GM12873 (cell line): ENCODE measurements around the gene HERC4.

ENCODE experiments used
- TF ChIP-seq, protein P1 (sequence below): IDR thresholded peaks from 2 replicates; pipeline ENCODE4 v1.5.1; 2012; ENCODE audit warnings: low read depth, mild to moderate bottlenecking, moderate library complexity, low read length, control low read depth; ENCODE audit not compliant: insufficient read depth; ENCODE audit errors: missing control alignments

HERC4 gene

DNA sequence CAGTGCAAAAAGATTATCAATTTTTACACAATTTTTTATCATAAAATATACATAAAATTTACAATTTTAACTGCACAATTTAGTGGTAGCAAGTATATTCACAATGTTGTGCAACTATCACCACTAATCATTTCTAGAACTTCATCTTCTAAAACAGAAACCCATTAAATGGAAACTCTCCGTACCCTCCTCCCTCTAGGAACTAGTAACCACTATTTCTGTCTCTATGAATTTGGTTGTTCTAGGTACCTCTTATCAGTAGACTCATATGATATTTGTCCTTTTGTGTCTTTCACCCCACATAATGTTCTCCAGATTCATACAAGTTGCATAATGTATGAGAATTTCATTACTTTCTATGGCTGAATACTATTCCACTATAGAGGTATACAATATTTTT lies 73.5 kb downstream of the HERC4 start:
- TF ChIP-seq, protein P1, sequence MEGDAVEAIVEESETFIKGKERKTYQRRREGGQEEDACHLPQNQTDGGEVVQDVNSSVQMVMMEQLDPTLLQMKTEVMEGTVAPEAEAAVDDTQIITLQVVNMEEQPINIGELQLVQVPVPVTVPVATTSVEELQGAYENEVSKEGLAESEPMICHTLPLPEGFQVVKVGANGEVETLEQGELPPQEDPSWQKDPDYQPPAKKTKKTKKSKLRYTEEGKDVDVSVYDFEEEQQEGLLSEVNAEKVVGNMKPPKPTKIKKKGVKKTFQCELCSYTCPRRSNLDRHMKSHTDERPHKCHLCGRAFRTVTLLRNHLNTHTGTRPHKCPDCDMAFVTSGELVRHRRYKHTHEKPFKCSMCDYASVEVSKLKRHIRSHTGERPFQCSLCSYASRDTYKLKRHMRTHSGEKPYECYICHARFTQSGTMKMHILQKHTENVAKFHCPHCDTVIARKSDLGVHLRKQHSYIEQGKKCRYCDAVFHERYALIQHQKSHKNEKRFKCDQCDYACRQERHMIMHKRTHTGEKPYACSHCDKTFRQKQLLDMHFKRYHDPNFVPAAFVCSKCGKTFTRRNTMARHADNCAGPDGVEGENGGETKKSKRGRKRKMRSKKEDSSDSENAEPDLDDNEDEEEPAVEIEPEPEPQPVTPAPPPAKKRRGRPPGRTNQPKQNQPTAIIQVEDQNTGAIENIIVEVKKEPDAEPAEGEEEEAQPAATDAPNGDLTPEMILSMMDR: no peak

DNA sequence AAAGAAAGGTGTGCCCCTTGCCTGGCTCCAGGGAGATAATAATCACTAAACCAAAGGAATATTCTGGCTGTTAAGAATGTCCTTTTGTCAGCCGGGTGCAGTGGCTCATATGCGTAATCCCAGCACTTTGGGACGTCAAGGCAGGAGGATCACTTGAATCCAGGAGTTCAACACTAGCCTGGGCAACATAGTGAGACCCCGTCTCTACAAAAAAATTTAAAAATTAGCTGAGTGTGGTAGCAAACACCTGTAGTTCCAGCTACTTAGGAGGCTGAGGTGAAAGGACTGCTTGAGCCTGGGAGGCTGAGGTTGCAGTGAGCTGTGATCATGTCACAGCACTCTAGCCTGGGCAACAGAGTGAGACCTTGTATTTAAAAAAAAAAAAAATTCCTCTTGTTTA lies 74.1 kb downstream of the HERC4 start:
- TF ChIP-seq, protein P1: no peak

DNA sequence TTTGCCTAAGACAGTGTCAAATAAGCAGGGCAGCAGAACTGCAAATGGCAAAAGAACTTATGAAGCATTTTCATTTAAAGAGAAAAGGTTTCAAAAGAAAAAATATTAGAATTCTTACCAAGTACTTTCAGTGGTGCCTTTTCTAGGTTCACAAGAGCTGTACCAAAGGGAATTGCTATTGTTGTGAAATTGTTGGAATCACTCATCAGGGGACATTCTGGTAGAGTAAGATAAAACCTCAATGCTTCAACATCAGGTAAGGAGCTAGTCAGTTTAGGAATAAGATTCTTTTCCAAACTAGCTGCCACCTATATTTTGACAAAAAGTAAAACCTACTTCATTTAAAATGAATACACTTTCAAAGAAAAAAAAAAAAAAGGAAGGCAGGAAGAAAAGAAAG lies 85.0 kb downstream of the HERC4 start:
- TF ChIP-seq, protein P1: no peak

DNA sequence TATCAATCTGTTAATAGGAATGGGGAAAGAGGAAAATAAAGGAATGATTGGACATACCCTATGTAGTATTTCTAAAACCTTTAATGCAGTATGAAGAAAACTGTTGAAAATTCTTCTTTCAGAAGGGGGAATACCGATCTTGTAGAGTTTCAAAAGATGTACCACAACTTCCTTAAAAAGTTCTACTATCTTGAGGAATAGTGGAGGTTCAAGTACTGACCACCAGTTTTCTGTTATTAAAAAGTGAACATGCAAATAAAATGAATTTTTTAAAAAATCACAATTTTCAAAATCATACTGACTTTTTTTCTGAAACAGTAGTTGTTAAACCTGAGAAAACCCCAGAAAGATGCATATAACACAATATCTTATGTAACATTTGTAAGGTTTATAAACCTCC lies 86.5 kb downstream of the HERC4 start:
- TF ChIP-seq, protein P1: no peak

DNA sequence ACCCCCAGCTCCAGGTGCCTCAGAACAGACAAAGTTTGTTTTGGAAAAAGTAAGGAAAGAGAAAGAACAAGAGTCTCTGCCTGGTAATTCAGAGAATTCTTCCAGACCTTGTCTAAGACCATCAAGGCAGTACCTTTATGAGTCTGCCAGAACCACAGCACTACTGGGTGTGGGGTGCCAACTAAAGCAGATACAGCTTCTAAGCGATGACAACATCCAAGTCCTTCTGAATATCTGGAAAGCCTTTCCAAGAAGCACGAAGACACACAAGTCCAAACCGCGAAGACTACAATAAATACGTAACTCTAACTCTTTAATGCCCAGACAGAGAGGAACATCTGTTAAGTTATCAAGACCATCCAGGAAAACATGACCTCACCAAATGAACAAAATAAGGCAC lies 96.3 kb downstream of the HERC4 start:
- TF ChIP-seq, protein P1: no peak

DNA sequence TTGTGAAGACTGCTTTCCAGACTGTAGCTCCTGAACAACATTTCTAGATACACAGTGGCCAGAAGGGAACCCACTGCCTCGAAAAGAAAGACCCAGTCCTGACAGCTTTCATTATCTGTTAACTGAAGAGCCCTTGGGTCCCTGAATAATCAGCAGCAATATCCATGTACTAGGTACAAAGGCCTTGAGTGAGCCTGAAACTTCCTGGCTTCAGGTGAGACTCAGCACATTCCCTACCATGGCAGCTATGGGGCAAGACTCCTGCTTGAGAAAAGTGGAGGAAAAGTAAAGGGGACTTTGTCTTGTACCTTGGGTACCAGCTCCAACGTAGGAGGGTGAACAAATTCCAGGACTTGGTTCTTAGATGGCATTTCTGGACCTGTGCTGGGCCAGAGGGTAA lies 97.8 kb downstream of the HERC4 start:
- TF ChIP-seq, protein P1: no peak

DNA sequence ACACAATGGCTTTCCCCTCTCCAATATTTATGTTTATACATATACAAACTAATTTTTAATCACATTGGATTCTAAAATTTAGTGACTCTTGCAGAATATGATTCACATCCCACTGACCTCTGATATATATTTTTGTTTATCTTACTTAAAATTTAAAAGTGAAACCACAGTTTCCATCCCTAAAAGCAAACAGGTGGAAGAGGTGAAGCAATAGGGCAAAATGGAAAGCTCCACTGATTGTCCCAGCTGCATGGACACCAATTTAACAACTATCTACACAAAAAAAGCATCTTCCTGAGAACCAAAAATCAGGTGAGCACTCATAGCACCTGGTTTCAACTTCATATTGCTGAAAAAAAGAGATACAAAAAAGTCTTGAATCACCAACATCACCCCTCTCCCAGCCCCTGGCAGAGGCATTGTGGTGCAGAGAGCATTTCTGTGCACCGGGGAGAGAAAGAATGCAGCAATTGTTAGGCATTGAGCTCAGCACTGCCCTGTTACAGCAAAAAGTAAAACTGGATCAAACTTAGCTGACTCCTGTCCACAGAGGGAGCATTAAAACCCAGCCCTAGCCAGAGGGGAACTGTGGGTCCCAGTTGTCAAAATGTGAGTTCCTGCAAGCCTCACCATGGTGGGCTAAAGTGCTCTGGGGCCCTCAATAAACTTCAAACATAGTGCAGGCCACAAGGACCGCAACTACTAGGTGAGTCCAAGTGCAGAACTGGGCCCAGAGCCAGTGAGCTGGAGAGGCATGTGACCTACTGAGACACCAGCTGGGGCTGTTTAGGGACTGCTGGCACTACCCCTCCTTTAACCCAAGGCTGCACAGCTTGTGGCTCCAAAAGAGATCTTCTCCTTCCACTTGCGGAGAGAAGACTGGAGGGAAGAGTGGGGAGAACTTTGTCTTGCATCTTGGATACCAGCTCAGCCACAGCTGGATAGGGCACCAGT lies 98.5 kb downstream of the HERC4 start:
- TF ChIP-seq, protein P1: no peak
